Kasumi-1 (cell line): ENCODE results near the gene ZER1.
"Not testable (repeated sequence)": the region's sequence is repeated elsewhere in the genome, so short reads cannot be mapped to it uniquely, and the experiment has no call there.

ENCODE experiments used
- DNase-seq, 2 experiments: peaks; one replicate each; lab custom pipeline; 2025; lab: John Stamatoyannopoulos, UW

Gene ZER1

GRCh38 chr9:128771745-128772519 lies at the start of gene ZER1:
Gene ZER1, minus strand, starts transcription at chr9:128771927. Its CDS starts 16,362 bp downstream, at chr9:128755565.
- peak; percentile 82 to 87 for DNase-seq

- DNase-seq = no peak
Measured at GRCh38 chr9:128820665-128821583, 49.2 kb upstream of the ZER1 start.

- peak in 1 of 2 experiments; percentile 16 for DNase-seq
Measured at GRCh38 chr9:128819716-128820664, 48.3 kb upstream of the ZER1 start.

GRCh38 chr9:128818839-128819715 lies 47.4 kb upstream of the ZER1 start:
- DNase-seq = peak; percentile 19 to 25

GRCh38 chr9:128818099-128818838 lies 46.5 kb upstream of the ZER1 start, which contains the start of gene ENDOG:
Gene ENDOG, plus strand, starts transcription at chr9:128818500. Its CDS starts 185 bp downstream, at chr9:128818685.
- peak; percentile 89 to 90 for DNase-seq

GRCh38 chr9:128810873-128811272 lies 39.1 kb upstream of the ZER1 start:
- DNase-seq = no peak

- DNase-seq = no peak
Measured at GRCh38 chr9:128809831-128810230, 38.1 kb upstream of the ZER1 start.

- no peak for DNase-seq
Measured at GRCh38 chr9:128809036-128809599, 37.4 kb upstream of the ZER1 start.

GRCh38 chr9:128808543-128808942 lies 36.8 kb upstream of the ZER1 start:
- DNase-seq = no peak

- DNase-seq = no peak
Measured at GRCh38 chr9:128807827-128808226, 36.1 kb upstream of the ZER1 start.

GRCh38 chr9:128805661-128806060 lies 33.9 kb upstream of the ZER1 start:
- DNase-seq = no peak

- no peak for DNase-seq
Measured at GRCh38 chr9:128802482-128802881, 30.8 kb upstream of the ZER1 start.

GRCh38 chr9:128800061-128800460 lies 28.3 kb upstream of the ZER1 start:
- DNase-seq = no peak

- DNase-seq = no peak
Measured at GRCh38 chr9:128798896-128799295, 27.2 kb upstream of the ZER1 start.

GRCh38 chr9:128794961-128795360 lies 23.2 kb upstream of the ZER1 start:
- not testable (repeated sequence) for DNase-seq

- DNase-seq = no peak
Measured at GRCh38 chr9:128792978-128793686, 21.4 kb upstream of the ZER1 start.

GRCh38 chr9:128792134-128792533 lies 20.4 kb upstream of the ZER1 start:
- no peak for DNase-seq

- no peak for DNase-seq
Measured at GRCh38 chr9:128790536-128790935, 18.8 kb upstream of the ZER1 start.

- peak in 1 of 2 experiments; percentile 12 for DNase-seq
Measured at GRCh38 chr9:128788445-128788844, 16.7 kb upstream of the ZER1 start.
